ENCODE results near the gene SLC22A1. TPM values are rescaled to one million over a fixed set of nuclear protein-coding genes. Genes with fewer than 3 reads are reported as not detected.
"Not testable (repeated sequence)": the region's sequence is repeated elsewhere in the genome, so short reads cannot be mapped to it uniquely, and the experiment has no call there.

The SLC22A1 gene
- total RNA-seq, 1 donor from 2014 or later = 0.17 TPM

DNA sequence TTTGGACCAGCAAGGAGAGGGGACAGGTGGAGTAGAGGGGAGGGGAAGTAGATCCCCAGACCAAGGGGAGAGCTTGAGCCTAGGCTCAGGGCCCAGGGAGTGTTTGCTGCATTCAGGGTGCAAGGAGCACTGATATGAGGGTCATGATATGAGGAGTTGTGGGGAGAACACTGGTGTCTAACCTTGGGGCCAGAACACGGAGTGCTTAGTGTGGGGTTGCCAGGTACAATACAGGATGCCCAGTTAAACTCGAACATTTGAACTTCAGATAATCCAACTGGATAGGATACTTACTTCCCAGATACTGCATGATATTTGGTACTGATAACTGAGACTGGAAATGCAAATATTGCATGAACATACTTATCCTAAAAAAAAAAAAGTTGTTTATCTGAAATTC, 2.4 kb downstream of the SLC22A1 start:
- no peak for DNase-seq

DNA sequence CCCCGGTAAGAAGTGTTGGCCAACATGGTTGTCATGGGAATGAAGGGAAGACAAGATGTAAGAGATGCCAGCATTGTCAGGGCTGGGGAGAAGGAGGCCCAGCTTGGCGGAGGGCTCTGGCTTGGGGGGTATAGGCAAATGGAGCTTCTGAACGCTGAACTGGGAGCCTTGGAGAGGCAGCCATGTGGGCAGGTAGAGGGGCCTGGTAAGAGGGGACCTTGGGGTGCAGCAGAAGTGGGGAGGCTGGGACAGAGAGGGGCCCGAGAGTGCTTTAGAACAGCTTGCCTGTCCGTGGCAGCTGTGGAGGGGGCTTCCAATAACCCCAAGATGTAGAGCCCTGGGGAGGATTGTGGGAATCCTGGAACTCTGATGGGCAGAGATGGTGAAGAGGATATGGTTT, 3.0 kb downstream of the SLC22A1 start:
- DNase-seq = no peak

DNA sequence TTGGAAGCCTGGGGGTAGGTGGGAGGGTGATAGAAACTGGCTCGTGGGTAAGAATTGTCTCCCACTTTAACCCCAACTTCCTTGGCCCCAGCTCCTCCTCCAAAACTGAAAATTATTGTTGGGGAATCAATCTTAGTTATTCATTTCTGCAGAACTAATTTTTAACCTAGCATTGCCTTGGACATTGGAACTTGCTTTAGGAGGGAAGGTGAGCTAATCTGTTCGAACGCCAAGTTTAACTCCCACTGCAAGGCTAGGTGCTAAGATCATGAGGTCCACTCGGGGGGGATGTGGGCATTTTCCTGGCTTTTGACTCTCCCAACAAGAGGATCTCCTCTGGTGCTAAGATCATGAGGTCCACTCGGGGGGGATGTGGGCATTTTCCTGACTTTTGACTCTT, 3.5 kb downstream of the SLC22A1 start:
- DNase-seq = not testable (repeated sequence)

DNA sequence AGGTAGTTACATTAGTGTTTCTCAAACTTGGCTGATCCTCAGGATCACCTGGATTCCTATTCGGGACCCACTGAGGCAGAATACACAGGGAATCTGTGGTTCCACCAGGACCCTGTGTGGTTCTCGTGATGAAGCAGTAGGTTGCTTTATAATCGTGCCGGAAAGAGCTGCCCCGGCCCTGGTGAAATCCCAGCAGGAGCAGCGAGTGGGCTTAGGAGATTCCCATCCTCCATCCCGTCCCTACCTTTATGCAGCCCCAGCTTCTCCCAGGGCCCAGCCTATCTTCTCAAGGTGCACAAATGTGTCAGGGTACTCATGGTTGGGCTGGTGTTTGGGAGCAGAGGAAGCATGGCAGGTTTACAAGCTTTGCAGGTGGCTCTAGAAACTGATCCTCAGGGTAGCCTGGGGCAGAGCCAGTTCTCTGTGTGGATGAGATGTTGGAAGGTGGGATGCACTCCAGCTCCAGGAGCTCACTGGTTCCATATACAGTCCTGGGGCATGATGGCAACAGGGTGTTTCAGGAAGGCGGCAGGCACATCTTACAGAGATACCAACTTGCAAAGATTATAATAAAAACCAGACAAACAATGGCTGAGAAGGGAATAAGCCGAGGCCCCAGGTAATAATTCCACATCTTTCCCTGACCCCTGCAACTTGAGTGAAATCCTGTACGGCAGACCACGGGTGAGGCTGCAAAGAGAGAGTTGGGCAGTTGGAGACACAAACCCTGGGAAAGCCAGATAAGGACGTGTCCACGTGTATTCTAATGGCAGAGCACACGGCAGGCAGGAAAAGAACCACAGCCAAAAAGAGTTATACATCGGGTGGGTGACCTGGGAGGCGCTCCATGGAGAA, 5.9 kb downstream of the SLC22A1 start:
- DNase-seq = no peak

DNA sequence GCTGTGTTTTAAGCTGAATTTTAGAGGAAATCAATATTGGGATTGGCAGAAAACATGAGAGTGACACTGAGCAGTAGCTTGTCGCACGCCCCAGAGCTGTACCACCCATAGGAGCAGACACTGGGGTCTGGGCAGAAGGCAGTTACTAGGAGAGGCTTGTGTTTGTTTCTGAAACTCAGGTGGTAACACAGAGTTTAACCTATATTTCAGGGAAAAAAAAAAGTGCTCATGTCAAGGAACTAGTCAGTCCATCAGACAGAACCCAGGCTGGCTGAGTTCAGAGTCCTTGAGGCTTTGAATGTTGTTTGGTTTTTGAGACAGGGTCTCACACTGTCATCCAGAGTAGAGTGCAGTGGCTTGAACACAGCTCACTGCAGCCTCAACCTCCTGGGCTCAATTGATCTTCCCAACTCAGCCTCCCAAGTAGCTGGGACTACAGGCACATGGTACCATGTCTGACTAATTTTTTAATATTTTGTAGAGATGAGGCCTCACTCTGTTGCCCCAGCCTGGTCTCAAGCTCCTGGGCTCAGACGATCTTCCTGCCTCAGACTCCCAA, 6.6 kb downstream of the SLC22A1 start:
- no peak for DNase-seq

DNA sequence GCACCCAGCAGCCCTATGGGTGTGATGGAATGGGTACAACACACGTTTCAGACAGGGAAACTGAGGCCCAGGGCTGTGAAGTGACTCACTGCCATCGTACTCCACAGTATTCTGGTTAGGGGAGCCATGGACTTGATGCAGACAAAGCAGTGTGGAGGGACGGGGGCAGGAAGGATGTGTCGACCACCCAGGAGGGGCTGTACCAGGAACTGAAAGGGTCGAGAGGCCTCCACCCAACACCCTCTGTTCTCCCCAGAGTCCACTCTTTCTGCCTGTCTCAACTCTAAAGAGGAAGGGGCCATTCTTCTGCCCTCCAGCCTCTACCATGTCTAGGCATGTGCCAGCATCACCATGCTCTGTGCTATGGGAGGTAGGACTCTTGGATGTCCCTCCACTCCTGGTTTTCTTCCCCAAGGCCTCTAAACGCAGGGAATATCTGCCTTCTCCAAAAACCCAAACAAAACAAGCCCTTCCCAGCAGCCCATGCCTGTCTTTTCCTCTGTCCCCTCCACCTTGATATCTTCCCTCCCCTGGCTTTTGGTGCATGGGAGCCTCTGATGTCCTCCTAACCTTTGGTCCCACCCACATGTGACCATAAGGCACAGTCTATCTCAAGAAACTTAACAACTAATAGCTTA, 7.4 kb downstream of the SLC22A1 start:
- no peak for DNase-seq

DNA sequence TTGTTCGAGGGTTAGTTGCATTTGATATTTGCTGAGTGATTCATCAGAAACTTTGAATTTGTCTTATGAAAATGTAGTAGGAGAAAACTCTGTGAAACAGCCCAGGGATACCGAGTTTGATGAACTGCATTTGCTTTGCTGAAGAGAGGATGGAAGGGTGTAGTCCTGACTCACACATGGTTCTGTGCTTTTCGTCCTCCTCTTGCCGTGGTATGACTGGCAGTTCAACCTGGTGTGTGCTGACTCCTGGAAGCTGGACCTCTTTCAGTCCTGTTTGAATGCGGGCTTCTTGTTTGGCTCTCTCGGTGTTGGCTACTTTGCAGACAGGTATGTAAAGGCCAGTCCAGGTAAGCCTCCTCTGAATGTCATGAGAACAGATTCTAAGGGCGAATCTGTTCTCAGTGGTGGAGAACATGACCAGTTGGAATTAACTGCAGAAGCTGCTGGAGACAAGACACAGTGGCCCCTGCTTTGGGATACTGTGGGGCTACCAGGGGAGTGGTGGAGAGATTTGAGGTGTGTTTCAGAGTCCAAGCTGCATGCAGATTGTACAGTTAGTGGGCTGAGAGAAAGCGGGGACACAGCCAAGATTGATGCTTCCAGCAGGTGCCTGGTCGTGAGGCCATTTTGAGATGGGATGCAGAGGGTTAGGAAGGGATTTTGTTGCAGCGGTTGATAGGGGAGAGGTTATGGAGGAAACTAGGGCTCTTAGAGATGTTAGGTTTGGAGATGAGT, 8.4 kb downstream of the SLC22A1 start:
- DNase-seq = no peak

DNA sequence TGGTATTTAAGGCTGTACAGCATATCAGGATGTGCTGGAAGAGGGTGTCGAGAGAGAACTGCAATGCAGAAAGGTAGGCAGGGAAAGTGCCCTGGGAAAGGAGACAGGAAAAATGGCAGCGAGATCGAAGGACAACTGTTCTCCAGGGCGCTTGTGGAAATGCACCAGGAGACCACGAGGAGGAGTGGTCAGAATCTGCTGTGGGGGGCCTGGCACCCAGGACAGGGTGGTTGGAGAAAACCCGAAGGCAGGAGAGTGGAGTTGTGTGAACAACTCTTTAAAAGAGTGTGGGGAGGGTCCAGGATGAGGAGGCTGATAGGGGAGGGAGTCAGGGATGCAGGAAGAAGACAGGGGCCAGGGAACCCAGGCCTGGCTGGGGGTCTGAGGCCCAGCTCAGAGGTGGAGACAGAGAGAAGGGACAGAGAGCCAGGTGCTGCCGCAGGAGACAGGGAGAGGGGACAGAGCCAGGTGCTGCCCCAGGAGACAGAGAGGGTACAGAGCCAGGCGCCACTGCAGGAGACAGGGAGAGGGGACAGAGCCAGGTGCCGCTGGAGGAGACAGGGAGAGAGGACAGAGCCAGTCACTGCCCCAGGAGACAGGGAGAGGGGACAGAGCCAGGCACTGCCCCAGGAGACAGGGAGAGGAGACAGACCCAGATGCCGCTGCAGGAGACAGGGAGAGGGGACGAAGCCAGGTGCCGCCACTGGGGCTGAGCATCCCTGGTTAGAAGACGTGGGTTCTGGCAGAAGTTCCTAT, 9.3 kb downstream of the SLC22A1 start:
- DNase-seq = no peak

DNA sequence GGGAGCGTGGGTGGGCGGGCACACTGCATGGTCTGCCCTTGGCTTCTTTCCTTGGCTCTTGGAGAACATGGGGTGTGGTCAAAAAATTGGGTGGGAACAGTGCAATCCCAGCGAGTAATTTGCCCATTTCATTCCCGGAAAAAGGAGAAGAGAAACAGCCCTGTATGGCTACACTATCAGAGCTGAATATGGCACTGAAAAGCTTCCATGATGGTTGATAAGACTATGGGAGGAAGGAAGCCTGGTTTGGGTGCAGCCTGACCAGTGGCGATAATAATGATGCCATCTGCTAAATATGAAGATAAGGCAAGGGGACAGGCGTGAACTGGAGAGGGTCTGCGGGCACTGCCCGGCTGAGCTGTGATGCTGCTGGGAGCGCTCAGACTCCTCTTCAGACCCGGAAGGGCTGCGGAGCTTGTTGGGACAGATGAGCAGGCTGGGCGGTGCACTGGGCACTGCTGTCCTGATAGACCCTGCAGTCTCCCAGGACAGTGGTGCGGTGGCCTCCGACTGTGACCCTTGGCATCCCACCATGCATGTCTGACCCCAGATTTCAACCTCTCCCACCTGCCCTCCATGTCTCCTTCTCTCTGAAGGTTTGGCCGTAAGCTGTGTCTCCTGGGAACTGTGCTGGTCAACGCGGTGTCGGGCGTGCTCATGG, 10.2 kb downstream of the SLC22A1 start:
- DNase-seq = no peak

DNA sequence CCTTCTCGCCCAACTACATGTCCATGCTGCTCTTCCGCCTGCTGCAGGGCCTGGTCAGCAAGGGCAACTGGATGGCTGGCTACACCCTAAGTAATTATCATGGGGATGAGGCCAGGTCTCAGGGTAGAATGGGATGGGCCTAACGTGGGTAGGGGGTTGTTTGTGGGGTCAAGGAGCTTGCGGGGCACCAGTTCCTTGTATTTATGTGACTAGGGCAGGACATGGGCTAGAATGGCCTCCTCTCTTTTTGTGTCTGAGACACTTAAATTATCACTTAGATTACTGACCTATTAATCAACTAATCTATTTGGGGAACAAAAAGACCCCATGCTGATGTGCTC, 10.7 kb downstream of the SLC22A1 start:
- DNase-seq = no peak

DNA sequence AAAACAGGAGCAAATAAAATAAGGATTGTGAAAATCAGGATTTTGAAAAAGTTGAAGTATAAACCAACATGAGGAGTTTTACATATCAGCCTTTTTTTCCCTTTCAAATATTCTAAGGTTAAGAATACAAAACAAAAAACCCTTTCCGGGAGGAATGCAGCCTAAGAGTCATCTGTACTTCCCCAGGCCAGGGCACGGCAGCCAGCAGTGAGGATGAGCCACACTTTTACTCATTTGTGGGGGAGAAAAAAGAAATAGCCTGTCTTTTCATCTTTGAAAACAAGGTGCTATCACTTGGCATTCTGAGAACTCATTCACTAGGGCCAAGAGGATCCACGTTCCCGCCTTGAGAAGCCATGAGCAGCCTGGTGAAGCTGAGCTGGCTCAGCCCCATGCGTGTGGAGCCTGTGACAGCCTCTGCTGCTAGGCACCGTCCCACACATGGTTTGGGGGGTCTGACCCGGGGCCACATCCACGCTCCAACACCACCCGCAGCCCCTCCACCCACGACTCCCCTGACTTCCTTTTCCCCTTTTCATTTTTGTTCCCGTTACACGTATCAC, 11.2 kb downstream of the SLC22A1 start:
- no peak for DNase-seq

DNA sequence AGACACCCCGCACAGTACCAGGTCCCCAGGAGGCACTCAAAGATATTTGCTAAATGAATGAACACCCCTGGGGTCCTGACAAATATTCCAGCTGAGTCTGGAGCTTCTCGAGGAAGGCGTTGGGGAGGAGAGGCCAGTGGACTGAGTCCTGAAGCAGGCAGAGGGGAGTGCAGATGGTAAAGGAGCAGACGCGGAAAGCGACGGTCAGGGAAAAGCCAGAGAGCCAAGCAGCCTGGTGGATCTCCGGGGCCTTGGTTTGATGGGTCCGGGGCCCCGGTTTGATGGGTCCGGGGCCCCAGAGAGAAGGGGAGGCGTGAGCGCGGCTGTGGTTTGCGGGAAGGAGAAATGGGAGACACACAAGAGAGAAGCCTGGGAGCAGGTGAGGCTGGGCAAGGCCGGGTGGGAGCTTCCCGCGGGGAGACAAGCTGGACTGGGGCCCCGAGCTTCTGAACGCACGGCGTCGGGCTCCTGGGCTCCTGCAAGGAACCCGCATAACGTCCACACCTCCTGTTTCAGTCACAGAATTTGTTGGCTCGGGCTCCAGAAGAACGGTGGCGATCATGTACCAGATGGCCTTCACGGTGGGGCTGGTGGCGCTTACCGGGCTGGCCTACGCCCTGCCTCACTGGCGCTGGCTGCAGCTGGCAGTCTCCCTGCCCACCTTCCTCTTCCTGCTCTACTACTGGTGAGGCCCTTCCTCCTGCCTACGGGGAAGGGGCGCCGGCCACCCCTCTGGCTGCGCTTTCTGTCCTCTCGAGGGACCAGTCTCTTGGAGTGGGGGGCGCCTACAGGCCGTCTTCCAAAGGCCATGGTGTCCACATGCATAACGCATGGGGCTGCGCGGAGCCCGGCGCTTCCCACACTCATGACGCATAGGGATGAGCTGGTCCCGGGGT, 12.1 kb downstream of the SLC22A1 start:
- no peak for DNase-seq

DNA sequence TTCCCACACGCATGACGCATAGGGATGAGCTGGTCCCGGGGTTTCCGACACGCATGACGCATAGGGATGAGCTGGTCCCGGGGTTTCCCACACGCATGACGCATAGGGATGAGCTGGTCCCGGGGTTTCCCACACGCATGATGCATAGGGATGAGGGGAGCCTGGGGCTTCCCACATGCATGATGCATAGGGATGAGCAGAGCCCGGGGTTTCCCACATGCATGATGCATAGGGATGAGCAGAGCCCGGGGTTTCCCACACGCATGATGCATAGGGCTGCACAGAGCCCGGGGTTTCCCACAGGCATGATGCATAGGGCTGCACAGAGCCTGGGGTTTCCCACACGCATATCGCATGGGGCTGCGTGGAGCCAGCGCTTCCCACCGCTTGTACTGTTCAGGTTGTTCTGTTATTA, 12.7 kb downstream of the SLC22A1 start:
- DNase-seq = not testable (repeated sequence)

DNA sequence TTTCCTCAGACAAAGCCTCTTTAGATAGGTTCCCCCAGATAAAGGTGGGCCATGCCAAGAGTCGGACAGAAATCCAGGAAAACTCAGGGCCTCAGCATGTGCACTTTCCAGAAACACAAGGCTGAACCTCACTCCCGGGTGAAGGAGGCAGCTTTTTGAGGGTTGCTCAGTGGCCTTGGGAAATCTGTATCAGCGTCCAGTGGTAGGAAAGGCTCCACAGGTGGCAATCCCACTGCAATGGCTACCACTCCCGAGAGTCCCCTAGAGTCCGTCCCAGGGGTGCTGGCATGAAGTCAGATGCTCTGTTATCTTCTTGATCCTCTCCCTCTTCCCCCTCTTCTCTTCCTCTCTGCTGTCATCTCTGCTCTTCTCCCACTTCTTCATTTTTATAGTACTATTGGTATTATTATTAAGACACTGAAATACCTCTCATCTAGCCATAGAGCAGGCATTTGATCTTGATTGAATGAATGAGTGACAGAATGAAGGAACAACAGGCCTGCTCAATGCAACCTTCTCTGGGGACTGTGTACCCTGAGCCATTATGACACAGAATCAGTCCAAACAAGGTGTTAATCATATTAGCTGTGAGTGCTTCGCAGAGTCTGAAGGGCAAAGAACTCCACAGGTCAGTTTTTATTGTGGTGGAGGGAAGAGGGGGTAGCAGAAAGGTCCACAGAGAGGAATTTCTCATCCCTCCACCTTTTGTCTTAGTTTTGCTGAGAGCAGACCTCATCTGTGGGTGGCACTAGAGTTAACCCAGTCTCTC, 13.3 kb downstream of the SLC22A1 start:
- DNase-seq = no peak

DNA sequence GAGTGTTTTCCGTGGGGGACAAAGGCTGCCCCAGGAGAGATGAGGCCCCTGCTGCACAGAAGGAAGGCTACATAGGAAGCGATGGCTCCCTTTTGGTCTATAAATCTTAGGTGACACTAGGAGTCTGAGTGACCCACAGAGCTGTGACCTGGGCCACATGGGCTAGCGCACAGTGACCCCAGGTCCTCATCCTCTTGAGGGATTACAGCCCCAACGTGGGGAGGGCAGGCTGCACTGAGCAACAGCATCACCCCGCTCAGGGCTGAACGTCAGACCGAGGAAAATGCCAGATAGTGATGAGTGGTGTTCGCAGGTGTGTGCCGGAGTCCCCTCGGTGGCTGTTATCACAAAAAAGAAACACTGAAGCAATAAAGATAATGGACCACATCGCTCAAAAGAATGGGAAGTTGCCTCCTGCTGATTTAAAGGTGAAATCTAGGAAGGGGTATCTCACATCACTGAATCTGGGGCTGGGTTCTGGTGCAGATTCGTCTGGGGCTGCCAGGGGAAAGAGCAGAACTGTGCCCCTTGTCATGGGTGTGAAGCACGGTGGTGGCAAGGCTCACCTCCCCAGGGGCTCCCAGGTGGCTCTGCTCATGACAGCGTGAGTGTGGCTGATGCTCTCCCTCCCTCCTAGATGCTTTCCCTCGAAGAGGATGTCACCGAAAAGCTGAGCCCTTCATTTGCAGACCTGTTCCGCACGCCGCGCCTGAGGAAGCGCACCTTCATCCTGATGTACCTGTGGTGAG, 14.5 kb downstream of the SLC22A1 start:
- no peak for DNase-seq

DNA sequence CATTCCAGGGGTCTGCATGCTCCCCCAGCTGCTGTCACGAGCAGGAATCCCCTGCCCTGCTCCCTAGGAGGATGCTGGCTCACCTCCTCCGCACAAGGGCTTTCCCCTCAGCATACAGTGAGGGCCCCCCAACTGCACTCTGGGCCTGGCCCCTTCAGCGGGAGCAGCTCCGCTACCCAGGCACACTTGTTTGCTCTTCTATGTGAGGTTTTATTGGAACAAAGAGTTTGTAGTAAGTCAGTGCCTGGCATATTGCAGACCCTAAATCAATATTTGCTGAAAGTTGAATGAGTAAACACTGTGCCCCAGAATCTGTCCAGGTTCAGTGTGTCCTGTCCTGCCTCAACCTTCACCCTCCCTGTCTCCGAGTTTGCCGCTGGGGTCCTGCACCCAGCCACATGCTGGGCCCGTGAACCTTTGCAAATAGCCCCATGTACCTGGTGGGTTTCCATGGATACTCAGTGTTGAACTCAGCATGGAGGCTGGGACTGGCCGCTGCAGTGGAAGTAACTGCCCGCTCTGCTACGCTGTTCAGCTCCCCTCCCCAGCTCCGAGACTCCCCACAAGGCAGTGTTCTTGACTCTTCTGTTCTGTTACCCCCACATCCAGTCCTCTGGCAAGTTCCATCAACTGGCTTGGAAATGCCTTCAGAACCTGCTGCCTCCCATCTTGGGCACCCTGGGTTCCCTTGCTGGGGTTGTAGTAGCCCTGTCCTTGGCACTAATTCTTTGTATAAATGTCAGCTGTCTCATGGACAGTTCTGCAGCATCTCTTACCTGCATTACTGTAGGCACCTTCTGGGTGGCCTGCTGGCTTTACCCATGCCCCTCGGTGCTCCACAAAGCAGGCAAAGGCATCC, 15.7 kb downstream of the SLC22A1 start:
- no peak for DNase-seq

DNA sequence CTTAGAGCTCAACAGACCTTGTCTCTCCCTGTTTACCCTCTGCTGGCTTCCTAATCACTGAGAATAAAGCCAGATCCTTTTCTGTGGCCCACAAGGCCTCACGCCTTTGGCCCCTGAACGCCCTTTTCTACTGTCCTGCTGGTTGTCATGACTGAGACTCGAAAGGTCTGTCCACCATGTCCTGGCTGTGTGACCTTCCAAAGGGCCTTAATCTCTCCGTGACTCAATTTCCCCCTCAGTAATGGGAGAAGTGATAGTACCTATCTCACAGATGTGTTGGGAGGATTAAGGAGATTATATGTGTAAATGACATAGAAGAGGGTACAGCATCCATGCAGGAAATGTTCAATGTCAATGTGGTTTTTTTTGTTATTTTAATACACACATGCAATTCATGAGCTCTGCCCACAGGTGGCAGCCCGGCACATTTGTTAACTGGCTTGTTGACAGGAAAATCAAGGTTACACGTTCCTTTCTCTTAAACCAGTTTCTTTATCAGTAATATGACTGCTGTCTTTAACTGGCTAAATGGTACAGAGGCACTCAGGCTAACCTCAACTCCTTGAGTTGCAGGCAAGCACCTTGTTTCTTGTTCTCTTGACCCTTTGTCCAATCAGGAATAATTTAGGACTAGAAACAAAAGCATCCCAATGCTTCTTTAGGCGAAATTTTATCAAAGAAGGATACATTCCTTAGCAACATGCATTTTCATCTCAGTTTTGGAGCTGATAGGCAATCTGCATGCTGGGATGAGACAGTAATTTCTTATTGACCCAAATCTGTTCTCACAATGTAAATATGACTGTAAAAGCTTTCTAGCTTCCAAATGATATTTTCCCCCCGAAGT, 16.6 kb downstream of the SLC22A1 start:
- DNase-seq = peak; percentile 65

Measured in dermis blood vessel endothelial cell (primary cell).